OCI-M2 (cell line): ENCODE measurements around the gene SLC41A3.
"Not testable (repeated sequence)": the region's sequence is repeated elsewhere in the genome, so short reads cannot be mapped to it uniquely, and the experiment has no call there.

Experiments
- DNase-seq: peaks from one replicate; lab custom pipeline; 2025; ENCODE audit not compliant: unreplicated experiment; lab: John Stamatoyannopoulos, UW

Gene SLC41A3

DNA sequence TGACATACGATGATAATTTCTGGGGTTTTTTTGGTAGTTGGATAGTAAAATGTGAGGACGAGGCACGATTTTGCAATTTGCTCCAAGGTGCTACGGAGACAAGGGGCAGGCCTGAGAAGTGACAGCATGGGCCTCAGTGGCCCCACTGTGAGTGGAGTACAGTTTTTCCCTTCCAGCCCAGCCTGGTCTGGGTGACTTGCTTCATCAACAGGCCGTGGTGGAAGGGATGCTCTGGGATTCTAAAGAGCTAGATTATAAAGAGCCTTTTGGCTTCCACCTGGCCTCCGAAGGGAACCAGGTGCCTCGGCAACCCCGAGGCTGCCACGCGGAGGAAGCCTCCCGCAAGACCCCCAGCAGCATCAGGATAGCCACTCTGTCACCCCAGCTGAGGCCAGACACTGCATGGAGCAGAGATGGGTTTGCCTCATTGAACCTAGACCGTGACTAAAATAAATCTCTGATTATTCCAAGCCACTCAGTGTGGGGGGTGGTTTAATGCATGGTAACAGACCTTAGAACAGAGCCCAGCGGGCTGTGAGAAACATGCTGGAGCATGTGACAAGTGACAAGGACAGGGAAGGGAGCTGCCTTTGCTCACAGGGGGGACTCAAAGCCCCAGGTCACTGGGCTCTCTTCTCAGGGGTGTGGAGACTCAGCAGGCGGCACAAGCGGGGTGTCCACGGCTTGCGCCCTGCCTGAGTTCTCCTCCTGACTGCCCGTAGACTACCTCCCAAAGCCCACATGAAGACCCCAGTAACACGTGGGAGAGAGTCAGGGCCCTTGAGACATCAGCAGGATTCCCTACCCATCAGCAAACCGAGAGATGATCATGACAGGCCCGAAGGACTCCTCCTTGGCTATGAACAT, 22.6 kb upstream of the SLC41A3 start:
- DNase-seq, result no peak

DNA sequence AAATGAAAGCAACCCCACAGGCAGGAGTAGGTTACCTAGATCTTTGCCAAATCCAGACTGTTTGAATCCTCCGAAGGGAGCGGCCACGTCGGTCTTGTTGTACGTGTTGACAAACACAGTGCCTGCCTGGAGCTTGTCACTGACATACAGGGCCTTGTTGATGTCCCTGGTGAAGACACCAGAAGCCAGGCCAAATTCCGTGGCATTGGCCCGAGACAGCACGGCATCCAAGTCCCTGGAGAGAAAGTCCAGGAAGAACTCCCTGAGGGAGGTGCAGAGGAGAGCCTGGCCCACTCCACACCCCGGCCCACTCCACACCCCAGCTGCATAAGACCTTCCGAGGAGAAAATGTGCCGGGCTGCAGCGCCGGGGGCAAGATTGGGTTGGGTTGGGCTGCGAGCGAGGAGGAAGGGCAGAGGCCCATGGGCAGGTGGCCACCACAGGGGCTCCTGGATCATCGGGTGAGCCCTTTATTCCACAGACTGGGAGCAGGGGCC, 21.8 kb upstream of the SLC41A3 start:
- no peak for DNase-seq

DNA sequence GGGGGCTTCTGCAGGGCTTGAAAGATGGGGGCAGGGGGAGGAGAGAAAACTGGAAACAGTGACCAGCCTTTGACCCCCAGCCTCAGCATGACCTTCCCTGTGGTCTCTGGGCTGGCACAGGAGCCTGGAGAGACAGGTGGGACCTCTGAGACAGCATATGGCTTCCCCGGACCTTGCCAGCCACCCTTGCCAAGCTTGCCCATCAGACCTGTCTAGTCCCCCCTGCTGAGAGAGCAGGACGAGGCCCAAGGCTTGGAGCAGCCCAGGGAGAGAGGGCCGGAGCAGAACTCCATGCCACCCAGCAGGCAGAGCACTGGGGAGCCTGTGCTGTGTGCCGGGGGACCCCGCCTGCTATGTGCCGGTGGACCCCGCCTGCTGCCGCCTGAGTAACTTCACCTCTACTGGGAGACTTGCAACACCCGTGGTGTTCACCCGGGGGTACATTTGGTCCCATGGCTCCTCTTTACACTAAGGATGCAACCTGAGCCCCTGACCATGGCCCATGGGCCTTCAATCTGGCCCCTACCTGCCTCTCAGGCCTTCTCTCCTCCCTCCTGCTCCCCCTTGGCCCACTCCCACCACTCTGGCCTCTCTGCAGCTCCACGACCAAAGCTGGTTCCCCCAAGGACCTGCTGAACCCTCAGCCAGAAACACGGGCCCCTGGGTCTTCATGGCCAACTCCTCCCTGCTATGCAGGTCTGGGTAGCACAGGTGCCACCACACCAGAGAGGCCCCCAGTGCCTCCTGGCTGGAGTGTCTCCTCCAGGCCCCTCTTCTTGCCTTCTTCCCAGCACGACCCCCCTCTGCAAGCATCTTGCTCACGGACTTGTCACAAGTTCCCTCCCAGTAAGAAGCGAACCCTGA, 21.1 kb upstream of the SLC41A3 start:
- DNase-seq, result no peak

- DNase-seq, result no peak
Measured at GRCh38 chr3:126104028-126104635, 20.2 kb upstream of the SLC41A3 start.

DNA sequence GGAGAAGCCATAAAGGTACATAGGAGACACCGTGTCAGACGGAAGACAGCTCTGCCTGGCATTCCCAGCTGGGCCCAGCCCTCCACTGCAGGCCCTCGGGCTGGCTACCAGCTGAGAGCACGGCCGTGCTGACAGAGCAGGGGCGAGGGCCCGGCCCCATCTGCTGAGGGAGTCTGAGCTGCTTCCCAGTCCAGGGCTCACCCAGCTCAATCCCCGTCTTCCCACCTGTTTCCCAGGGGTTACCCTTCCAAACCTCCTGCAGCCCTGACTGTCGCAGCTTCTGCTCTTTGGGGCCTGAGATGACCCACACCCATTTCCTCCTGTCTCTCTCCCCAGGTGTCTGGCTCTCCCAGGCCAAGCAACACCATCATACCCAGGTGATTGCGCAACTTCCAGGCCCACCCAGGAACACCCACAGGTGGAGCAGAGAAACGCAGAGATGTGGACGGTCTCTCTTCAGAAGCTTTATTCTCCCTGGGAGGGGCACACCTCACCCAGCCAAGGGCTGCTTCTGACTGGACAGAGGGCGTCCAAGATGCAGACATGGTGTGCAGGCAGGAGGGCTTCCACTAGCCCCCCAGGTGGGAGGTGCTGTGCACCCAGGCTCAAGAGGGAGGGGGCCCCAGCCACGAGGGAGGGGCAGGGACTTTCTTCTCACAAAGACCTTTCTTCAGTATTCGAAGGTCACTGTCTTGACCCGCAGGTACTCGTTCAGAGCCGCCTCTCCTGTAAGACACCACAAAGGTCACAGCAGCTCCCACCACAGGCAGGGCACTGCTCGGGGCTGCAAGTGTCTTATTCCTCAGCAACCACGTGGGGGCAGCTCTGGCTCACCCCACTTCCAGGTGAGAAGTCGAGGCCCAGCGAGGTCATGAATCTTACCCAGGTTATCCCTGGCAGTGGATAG, 19.4 kb upstream of the SLC41A3 start:
- no peak for DNase-seq

GRCh38 chr3:126102530-126102951, 18.6 kb upstream of the SLC41A3 start:
- no peak for DNase-seq

DNA sequence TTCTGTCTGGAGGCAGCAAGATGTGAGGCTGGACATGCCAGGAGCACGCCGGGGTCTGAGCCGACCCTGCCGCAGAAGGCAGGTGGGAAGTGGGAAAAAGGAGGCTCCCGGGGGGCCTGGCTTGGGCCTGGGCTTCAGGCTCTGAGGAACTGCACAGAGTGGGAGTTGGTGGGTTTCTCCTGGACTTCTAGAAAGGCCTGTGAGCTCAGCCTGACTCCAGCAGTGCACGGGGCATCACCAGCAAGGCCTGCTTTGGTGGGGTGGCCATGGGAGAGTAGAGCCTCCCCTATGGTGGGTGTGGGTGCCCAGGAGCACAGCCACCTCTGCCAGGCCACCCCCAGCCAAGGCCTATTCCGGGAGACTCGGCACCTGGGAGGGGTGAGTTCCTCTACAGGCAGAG, 18.1 kb upstream of the SLC41A3 start:
- DNase-seq, result no peak

- no peak for DNase-seq
Measured at GRCh38 chr3:126101521-126101982, 17.6 kb upstream of the SLC41A3 start.

DNA sequence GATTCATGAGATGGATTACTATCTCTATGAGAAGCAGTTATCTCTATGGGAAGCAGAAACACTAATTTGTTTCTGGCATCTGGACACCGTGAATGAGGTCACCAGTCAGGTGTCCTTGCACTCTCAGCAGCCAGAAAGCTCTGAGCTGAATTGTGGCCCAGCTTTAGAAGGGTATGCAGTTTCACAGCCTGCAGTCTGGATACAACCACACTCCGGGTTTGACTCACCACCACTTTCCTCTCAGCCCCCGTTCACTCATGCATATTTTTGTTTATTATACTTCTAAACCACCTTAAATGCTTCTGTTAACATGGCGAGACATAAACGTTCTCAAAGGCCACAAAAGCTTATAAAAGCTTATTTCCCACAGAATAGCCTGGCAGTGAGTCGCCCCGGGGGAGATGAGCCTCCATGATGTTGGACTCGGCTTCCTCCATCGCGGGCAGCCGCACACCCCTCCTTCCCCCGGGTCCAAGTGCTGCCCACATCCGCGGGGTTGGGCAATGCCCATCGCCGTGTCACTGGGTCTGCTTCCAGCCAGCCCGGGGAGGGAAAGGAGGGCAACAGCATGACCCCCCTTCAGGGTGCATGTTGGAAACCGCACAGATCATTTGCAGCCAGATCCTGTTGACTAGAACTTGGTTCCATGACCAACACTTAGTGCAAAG, 16.8 kb upstream of the SLC41A3 start:
- no peak for DNase-seq

- DNase-seq, result no peak
Measured at GRCh38 chr3:126100269-126100633, 16.3 kb upstream of the SLC41A3 start.

- DNase-seq, result no peak
Measured at GRCh38 chr3:126098391-126098858, 14.5 kb upstream of the SLC41A3 start.

DNA sequence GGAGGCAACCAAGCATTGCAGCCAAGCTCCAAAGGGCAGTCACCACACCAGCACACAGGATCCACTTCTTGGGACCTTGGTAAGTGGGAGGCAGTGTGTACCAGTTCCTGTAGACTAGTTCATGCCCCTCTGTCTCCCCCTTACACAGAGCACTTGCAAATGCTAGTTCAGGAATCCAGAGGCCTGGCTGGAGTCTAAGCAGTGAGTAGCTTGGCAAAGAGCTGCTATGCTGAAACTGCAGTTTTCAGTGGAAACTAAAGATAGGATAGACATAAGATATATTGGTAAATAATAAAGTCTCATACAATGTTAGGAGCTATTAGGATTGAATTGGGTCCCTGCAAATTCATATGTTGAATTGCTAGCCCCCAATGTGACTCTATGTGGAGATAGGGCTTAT, 13.9 kb upstream of the SLC41A3 start:
- no peak for DNase-seq

GRCh38 chr3:126096274-126096673, 12.3 kb upstream of the SLC41A3 start:
- not testable (repeated sequence) for DNase-seq

GRCh38 chr3:126092128-126092527, 8.2 kb upstream of the SLC41A3 start:
- not testable (repeated sequence) for DNase-seq

GRCh38 chr3:126087552-126088175, 3.7 kb upstream of the SLC41A3 start:
- no peak for DNase-seq

DNA sequence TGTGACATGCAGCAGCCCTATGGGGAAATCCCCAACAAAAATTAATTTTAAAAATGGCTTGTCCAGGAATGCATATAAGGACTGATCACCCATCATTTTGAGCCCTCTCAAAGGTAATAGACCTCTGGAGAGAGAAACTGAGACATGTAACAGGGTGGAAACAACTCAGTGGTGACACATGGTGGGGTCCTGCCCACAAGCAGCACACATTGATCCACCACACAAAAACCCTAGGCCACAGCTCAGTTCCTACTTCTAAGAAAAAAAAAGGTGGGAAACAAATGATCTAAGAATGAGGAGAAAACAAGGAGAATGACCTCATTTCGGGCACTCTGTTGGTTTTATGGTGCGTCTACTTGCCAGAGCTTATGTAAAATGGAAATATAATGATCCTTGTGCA, 1.9 kb upstream of the SLC41A3 start:
- DNase-seq, result no peak

- DNase-seq, result no peak
Measured at GRCh38 chr3:126085276-126085675, 1.4 kb upstream of the SLC41A3 start.

- no peak for DNase-seq
Measured at GRCh38 chr3:126084768-126085180, 850 bp upstream of the SLC41A3 start.

DNA sequence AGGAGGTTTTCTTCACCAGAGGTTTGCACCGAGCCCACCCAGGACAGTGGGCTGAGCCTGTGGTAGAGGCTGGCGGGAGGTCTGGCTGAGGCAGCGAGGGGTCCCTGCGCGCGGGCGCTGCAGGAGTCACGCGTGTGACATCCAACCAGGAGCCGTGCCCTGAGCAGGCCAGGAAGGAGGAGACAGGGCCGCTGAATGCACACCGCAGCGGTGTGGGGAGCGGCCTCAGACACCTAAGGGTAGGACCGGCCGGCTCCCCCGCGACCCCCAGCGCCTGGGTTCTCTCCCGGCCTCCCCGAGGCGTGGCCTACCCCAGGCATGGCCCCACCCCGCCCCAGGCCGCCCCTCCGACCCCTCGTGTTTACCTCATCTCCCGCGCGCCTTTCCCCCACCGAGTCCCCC, 412 bp downstream of the SLC41A3 start:
- DNase-seq, result no peak
